Muscle of arm (tissue), 14 donors: ENCODE measurements around the gene KIFC3. TPM values are rescaled to one million over a fixed set of nuclear protein-coding genes. Genes with fewer than 3 reads are reported as not detected.
"Not testable (repeated sequence)": the region's sequence is repeated elsewhere in the genome, so short reads cannot be mapped to it uniquely, and the experiment has no call there.

Experiments
- DNase-seq: peaks from one replicate; pipeline ENCODE4 v3.0.0-alpha.2; 2013
- long read RNA-seq, 11 donors: transcript quantifications; one replicate each; lab custom pipeline, GENCODE V29; 2026
- polyA plus RNA-seq, 12 donors: library from polyadenylated mRNA; unstranded; fragments of 120-200 nt; gene quantifications; one replicate each; pipeline ENCODE4 v1.2.1, GENCODE V29; 2013; ENCODE audit not compliant: insufficient read length in 12 of 12

Gene KIFC3
- 10 to 100 TPM in 11 of 12 donors, not detected in 1; 10.8 to 70.4 (median 17.6) TPM for polyA plus RNA-seq
- long read RNA-seq, donor 1, partial matches to known transcripts = 0 of 1 reads
- long read RNA-seq, donor 1, other reads (novel, unspliced or antisense) = 0 of 1 reads
- long read RNA-seq, donor 2, partial matches to known transcripts = 0 of 1 reads
- long read RNA-seq, donor 2, other reads (novel, unspliced or antisense) = 0 of 1 reads
- long read RNA-seq, donor 3, partial matches to known transcripts = 0 of 2 reads
- long read RNA-seq, donor 3, other reads (novel, unspliced or antisense) = 0 of 2 reads
- long read RNA-seq, donor 4, partial matches to known transcripts = 0 of 1 reads
- long read RNA-seq, donor 4, other reads (novel, unspliced or antisense) = 0 of 1 reads
- long read RNA-seq, donor 5, partial matches to known transcripts = 0 of 3 reads
- long read RNA-seq, donor 5, other reads (novel, unspliced or antisense) = 0 of 3 reads
- long read RNA-seq, donor 6, partial matches to known transcripts = 0 of 3 reads
- long read RNA-seq, donor 6, other reads (novel, unspliced or antisense) = 0 of 3 reads
- long read RNA-seq, donor 7, partial matches to known transcripts = 0 of 4 reads
- long read RNA-seq, donor 7, other reads (novel, unspliced or antisense) = 0 of 4 reads
- long read RNA-seq, donor 8, partial matches to known transcripts = 0 of 5 reads
- long read RNA-seq, donor 8, other reads (novel, unspliced or antisense) = 0 of 5 reads
- long read RNA-seq, donor 9 = 0 reads
- long read RNA-seq, donor 10 = 0 reads
- long read RNA-seq, donor 11, partial matches to known transcripts = 0 of 2 reads
- long read RNA-seq, donor 11, other reads (novel, unspliced or antisense) = 0 of 2 reads

- DNase-seq = peak; percentile 73
Measured at GRCh38 chr16:57802341-57803133, at the start of gene KIFC3. KIFC3 (minus strand) TSS chr16:57802491; CDS start chr16:57798243, 4,248 bp downstream.

DNA sequence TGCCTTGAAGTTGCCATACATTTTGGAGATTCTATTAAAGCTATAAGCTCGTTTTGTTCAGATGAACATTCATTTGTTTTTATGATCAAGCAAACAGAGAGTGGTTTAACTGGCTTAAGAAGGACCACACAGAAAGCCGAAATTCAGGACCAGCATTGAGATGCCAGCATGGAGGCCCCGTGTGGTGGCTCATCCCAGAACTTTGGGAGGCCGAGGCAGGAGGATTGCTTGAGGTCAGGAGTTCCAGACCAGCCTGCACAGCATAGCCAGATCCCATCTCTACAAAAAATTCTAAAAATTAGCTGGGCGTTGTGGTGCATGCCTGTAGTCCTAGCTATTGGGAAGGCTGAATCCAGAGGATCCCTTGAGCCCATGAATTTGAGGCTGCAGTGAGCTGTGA lies 45.9 kb upstream of the KIFC3 start:
- DNase-seq = no peak

- not testable (repeated sequence) for DNase-seq
Measured at GRCh38 chr16:57846931-57847330, 44.6 kb upstream of the KIFC3 start.

- DNase-seq = no peak
Measured at GRCh38 chr16:57846078-57846697, 43.9 kb upstream of the KIFC3 start.

DNA sequence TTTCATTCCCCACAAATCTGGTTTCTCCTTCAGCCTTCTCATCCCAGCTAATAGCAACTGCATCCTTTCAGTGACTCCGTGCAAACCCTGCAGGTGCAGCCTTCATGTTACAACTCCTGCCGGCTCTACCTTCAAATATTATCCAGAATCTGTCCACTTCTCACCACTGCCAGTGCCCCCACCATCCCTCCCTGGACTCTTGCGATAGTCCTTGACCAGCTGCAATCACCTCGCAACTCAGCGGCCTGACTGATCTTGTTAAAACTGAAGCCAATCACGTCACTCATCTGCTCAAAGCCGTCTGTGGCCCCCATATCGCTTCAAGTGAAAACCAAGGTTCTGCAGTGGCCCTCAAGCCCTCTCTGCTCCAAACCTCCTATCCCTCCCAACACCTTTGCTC lies 42.8 kb upstream of the KIFC3 start:
- no peak for DNase-seq

DNA sequence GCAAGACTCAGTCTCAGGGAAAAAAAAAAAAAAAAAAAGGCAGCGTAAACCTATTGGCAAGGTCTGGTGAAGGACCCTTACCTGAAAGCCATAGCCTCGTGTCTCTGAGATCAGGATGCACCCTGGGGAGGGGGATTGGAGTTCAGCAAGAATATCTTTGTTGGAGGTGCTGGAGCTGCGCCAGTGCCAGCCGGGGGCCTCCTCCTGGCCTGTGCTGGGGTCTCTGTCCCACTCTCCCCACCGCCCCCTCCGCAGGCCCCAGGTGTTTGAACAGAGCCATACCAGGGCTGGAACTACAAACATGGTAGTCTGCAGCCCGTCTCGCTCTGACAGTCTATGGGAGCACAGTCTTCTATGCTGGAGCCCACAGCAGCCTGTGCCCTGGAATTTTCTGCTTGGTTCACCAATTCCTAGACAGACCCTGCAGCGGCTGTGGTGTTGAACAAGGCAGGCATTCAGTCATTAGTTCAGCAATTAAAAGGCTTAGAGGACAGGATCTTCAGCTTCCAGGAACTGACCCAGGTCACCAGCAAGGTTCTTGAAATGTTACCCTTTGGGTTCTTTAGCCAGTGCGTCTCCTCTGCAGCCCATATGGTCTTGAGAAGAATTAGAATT lies 42.2 kb upstream of the KIFC3 start:
- no peak for DNase-seq

DNA sequence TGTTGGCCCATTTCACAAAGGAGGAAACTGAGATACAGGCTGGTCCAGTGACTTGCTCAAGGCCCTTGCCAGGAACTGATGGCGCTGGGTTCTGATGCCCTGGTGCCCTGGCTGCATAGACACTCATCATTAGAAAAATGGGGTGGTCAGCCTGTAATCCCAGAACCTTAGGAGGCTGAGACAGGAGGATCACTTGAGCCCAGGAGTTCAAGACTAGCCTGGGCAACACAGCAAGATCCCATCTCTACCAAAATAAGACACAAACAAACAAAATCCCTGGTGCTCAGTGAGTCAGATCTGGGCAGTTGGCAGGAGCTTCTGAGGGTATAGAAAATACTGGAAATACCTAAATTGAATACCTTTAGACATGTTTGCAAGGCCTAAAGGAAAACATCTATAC lies 41.1 kb upstream of the KIFC3 start:
- no peak for DNase-seq

DNA sequence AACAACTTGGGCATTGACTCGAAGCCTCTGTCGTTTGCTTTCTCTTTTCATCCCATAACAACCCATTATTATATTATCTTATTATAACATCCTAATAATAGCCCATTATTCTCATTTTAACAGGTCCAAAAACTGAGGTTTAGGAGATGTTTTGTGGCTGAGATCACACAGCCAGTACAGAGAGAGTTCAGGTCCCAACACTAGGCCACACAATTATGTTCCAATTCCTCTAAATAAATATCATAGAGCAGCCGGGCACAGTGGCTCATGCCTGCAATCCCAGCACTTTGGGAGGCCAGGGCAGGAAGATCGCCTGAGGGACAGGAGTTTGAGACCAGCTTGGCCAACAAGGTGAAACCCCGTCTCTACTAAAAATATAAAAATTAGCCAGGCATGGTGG lies 40.3 kb upstream of the KIFC3 start:
- no peak for DNase-seq

DNA sequence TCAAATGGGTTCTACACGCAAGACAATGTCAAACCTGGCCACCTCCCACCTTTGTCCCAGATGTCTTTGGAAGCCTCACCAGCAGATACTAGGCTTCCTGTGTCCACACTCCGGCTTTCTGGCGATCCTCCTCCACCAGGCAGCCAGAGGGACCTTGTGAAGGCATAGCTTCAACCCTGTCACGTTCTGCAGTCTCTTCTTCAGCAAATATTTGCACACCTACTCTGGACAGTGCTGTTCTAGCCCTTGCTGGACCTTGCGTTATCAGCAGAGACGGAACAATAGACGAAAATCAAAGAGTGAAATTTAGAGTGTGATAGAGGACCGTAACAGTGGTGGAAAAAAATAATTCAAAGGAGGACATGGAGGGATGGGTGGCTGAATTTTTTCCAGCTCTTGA lies 38.5 kb upstream of the KIFC3 start:
- DNase-seq = no peak

DNA sequence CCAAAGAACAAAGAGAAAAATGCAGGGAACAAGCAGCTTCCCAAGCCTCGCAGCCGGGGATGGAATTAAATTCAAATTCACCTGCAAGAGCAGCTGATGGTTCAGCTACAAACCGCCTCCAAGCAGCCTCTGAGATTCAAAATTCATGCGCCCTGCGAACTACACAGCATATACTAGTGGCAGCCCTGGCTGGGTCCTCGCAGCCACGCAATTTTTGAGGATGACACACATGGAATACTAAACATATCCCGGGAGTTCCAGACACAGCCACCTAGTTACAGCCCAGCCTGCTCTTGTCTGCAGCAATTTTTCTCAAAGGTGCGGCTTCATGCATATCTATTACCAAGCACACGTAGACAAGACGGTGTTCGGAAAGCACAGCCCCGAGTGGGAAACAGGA lies 35.9 kb upstream of the KIFC3 start:
- no peak for DNase-seq

GRCh38 chr16:57837305-57838125 lies 35.2 kb upstream of the KIFC3 start:
- DNase-seq = no peak

- not testable (repeated sequence) for DNase-seq
Measured at GRCh38 chr16:57835439-57835838, 33.1 kb upstream of the KIFC3 start.

GRCh38 chr16:57834936-57835335 lies 32.6 kb upstream of the KIFC3 start:
- DNase-seq = no peak

DNA sequence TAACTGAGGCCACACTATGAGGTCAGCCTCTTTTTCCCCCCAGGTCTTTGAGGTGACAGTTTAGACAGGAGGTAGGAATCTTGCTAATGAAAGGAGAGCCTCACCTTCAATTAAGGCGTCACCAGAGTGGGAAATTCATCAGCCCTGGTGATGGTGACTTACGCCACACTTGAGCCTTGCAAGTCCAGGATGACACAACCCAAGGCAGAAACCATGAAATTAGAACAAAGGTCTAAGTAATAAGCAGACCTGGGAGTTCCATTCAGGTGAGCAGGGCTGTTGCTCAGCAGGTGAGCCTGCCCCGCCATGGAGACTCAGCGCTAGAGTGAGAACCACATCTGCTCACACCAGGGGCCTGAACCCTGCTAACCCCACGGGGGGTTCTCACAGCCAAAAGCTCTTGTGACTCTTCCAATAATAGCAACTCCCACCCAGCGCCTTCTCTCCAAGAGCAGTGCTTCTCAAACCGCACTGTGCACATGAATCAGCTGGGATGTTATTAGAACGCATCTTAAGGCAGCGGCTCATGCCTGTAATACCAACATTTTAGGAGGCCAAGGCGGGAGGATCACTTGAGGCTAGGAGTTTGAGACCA lies 28.7 kb upstream of the KIFC3 start:
- DNase-seq = no peak

- no peak for DNase-seq
Measured at GRCh38 chr16:57829969-57830360, 27.7 kb upstream of the KIFC3 start.

- no peak for DNase-seq
Measured at GRCh38 chr16:57828272-57829161, 26.2 kb upstream of the KIFC3 start.

GRCh38 chr16:57826706-57827625 lies 24.7 kb upstream of the KIFC3 start:
- no peak for DNase-seq

- no peak for DNase-seq
Measured at GRCh38 chr16:57826052-57826451, 23.8 kb upstream of the KIFC3 start.
